GM21423 (cell line): ENCODE data around the gene TMED1.
"Not testable (repeated sequence)": the region's sequence is repeated elsewhere in the genome, so short reads cannot be mapped to it uniquely, and the experiment has no call there.

Source experiments
- ATAC-seq: cut with Tn5 transposase; IDR thresholded peaks from one replicate; pipeline ENCODE4 v1.9.1; 2021; ENCODE audit warnings: mild to moderate bottlenecking, moderate library complexity; ENCODE audit not compliant: unreplicated experiment

Gene TMED1

DNA sequence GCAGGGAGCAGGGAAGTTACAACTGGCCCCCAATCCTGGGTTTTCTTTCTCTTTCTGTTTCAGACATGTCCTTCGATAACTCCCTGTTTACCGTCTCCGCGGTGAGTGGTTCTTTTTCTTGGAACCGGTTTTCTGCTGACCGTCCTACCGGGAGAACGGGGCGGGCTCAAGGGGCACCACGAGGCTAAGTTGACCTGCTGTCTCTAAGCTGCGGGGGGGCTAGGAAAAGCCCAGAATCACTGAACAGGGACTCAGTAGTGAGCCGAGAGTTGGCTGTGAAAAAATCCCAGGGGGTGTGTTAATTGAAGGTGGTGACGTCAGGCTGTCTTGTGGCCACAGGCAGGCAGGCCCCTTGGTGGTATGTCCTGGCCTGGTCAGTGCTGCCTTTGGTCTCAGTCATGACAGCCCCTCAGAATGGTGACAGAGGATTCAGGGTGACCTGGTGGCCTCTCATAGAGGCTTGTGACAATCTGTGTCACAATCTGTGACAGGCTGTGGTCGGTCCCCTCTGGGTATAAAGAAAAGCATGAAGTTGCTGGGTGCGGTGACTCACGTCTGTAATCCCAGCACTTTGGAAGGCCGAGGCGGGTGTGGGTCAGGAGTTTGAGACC is 27.2 kb upstream of the TMED1 start:
- no peak for ATAC-seq

DNA sequence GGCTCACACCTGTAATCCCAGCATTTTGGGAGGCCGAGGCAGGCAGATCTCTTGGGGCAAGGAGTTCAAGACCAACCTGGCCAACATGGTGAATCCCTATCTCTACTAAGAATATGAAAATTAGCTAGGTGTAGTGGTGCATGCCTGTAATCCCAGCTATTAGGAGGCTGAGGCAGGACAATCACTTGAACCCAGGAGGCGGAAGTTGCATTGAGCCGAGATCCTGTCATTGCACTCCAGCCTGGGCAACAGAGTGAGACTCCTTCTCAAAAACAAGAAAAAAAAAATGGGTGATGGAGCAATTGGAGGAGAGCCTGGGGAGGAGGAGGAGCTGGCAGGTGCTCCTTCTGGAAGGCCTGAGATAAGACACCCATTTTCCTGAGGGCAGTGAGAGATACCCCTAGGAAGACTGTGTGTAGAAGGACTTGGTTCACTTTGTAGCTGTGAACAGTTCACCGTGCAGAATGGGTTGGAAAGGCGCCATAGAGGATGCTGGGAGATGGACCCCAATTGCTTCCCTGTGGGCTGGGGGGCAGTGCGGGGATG is 26.6 kb upstream of the TMED1 start:
- no peak for ATAC-seq

DNA sequence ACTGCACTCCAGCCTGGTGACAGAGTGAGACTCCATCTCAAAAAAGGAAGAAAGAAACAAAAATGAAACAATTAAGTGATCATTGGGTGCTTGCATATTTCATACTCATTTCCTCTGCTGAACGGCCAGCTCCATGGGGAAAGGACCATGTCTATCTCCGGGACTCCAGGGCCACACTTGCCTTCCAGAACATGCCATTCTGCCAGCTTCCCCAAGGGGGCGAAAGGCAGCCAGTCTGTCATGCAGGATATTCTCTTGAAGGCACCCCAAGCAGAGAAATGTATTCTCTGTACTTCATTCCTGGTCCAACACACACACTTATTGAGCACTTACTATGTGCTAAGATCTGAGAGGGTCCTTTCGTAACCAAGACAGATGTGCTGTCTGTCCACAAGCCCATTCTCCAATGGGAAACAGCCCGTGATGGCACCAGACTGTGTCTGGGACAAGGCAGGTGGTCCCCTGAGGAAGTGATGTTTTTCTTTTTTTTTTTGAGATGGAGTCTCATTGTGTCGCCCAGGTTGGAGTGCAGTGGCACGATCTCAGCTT is 25.2 kb upstream of the TMED1 start:
- ATAC-seq: no peak

GRCh38 chr19:10858204-10858828 is 22.3 kb upstream of the TMED1 start:
- no peak for ATAC-seq

DNA sequence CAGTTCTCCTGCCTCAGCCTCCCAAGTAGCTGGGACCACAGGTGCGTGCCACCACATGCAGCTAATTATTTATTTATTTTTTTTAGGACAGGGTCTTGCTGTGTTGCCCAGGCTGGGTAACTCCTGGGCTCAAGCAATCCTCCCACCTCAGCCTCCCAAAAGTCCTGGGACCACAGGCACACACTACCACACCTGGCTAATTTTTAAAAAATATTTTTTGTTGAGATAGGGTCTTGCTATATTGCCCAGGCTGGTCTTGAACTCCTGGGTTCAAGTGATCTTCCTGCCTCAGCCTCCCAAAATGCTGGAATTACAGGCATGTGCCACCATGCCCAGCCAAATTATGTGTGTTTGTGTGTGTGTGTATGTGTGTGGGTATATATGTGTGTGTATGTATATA is 20.9 kb upstream of the TMED1 start:
- not testable (repeated sequence) for ATAC-seq

DNA sequence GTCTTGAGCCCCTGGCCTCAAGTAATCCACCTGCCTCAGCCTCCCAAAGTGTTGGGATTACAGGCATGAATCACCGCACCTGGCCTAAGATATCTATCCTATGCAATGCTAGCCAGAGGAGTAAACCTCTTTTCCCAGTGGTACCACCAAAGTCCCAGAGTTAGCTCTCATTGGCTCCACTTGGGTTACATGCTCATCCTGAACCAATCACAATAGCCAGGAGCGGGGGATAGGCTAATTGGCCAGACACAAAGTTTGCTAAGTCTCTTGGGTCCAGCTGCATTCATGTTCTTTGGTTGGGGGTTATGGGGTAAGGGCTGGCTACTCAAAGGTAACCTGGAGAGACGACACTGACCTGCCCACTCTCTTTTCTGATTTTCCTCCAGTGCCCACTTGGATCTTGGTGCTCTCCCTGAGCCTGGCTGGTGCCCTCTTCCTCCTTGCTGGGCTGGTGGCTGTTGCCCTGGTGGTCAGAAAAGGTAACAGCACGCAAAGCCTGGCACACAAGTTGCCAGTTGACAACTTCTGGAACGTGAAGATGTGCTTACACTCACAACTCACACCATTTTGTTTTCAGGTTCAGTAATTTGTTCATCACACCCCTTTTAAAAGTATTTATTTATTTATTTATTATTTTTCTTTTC is 20.0 kb upstream of the TMED1 start:
- no peak for ATAC-seq

- ATAC-seq: no peak
Measured at GRCh38 chr19:10854350-10855089, 18.5 kb upstream of the TMED1 start.

DNA sequence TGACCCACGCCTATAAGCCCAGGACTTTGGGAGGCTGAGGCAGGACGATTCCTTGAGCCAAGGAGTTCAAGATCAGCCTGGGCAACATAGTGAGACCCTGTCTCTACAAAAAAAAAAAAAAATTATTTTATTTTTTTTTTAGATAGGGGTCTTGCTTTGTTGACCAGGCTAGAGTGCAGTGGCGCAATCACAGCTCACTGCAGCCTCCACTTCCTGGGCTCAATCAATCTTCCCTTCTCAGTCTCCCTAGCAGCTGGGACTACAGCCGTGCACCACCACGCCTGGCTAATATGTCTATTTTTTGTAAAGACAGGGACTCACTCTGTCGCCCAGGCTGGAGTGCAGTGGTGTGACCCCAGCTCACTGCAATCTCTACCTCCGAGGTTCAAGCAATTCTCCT is 16.9 kb upstream of the TMED1 start:
- no peak for ATAC-seq

GRCh38 chr19:10852098-10852800 is 16.2 kb upstream of the TMED1 start:
- ATAC-seq: no peak

DNA sequence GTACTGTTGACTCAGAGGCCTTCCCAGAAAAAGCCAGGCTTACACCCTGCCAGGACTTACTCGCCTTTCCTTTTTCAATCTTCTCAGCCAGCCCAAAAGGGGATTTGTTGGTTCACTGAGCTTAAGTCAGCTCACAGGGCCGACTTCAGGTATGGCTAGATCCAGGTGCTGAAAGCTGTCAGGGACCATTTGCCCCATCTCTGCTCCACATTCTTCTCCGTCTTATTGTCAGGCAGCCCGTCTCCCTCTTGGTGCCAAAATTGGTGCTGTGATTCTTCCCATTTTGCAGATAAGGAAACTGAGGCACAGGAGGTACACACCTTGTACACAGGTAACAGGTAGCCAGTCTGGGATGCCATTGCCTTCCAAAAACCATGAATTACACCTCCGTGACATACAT is 14.6 kb upstream of the TMED1 start:
- ATAC-seq: no peak

DNA sequence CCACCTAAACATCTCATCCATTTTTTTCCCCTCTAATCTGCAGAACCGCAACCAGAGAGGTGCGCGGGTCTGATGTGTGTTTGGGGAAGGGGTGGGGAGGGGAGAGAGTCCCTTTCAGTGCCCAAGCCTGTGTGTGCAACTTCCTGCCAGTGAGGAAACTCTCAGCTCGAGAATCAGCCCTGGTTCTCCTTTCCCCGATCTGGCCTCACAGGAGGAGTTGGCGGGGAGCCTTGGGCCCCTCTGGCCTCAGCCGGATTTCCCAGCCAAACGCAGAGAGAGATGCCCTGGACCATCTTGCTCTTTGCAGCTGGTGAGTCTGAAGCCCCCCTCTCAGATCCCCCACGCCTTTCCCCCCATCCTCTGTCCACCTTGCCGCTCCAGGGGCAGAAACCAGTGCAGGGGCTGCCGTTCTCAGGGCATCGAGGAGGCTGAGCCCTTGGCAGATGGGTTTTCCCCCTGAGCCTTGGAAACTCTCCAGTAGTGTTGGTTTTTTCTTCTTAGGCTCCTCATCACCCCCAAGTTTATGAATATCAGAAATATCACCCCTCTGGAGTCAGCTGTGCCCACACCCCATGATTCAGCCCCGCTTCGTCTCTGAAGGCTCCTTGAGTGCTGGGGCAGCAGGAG is 12.3 kb upstream of the TMED1 start, which contains the start of gene C19orf38:
Gene C19orf38, plus strand, starts transcription at position 186 of the 627 bp plus-strand sequence. Its CDS starts 94 bp downstream, at position 280.
- no peak for ATAC-seq

DNA sequence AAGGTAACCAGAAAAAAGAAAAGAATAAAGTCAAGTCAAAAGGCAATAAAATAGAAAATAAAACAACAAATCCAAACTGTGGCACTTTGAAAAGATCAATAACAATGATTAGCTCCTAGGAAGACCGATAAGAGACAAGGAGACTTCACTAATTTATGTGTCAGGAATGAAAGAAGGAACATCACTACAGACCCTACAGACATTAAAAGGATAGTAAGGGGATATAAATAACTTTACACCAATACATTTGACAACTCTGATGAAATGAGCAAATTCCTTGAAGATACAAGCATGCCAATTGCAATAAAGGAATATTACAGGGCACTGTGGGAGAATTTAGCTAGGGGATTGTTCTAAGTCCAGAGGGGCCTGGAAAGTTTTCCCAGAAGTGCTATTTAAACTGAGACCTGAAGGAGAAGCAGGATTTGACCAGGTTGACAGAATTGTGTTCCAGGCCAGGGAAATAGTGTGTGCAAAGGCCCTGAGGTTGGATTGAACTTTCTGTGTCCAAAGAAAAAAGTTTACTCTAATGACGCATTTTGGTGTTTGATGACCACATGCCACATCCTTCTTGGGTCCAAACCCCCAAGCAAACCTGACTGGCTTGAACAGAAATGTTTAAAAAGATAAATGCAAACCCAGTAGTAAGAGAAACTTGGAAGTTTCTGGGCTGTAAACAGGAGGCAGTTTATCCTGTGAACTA is 10.6 kb upstream of the TMED1 start:
- no peak for ATAC-seq

- no peak for ATAC-seq
Measured at GRCh38 chr19:10842788-10843187, 6.8 kb upstream of the TMED1 start.

- ATAC-seq: no peak
Measured at GRCh38 chr19:10839114-10840050, 3.4 kb upstream of the TMED1 start.

DNA sequence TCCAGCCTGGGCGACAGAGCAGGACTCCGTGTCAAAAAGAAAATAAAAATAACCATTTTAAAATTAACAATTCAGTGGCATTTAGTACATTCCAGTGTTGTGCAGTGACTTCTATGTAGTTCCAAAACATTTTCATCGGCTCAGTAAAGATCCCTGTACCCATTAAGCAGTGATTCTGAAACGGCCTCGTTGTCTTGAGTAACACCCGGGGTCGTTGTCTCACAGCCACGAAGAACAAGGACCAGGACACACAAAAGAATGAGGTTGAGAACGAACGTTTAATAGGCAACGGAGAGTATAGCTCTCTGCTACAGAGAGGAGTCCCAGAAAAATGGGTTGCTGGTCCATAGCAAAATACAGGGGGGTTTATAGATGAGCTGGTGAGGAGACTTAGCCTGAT is 2.4 kb upstream of the TMED1 start:
- ATAC-seq: no peak

GRCh38 chr19:10837649-10838048 is 1.6 kb upstream of the TMED1 start:
- not testable (repeated sequence) for ATAC-seq

DNA sequence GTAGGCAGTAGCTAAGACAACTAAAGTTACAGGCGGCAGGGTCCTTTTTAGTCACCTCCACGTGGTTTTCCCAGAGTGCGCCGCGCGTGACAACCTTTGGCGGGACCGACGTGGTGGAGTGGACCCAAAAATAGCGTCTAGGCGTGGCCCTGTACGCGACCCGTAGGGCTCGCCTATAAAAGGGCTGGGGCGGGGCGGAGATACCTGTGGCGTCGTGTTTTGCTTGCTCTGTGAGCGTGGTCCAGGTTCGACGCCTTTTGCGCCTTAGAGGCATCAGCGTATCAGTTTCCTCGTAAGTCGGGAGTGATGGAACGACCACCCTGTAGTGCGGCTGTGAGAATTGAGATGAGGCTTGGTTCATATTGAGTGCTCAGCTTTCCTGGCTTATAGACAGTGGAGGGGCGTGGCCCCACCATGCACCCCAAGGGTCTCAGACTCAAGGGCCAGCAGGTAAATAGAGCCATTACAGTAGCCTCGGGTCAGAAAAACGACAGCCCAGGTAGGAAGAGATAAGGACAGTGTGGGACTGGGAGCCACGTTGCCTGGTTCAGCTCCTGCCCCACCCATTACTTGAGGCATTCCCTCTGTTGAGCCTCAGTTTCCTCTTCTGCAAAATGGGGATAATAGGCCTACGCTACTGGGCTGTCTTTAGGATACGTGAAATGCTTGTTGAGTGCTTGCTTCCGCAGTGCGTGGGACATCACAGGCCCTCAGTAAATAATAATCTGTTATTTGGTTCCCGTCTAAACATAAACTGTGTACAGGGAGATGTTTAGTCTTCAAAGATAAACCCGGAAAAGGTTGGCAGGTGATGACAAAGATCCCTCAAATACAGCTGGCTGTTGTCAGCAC is 693 bp upstream of the TMED1 start:
- ATAC-seq: peak; percentile 22
